A549 treated with GW870086 at 1 μM for 4 hours (cell line): Measurements from ENCODE around the gene NAMPT. TPM values are rescaled to one million over a fixed set of nuclear protein-coding genes. Genes with fewer than 3 reads are reported as not detected.

Experiments used
- total RNA-seq: library from RNA; stranded (reverse); fragments of 200-300 nt; extraction: Qiagen RNA extraction; gene quantifications from 5 replicates; pipeline ENCODE4 v1.2.3, GENCODE V29; 2022; ENCODE audit warnings: low read depth

NAMPT gene
- 106 to 155 TPM (median 125 TPM) in 5 replicates for total RNA-seq

DNA sequence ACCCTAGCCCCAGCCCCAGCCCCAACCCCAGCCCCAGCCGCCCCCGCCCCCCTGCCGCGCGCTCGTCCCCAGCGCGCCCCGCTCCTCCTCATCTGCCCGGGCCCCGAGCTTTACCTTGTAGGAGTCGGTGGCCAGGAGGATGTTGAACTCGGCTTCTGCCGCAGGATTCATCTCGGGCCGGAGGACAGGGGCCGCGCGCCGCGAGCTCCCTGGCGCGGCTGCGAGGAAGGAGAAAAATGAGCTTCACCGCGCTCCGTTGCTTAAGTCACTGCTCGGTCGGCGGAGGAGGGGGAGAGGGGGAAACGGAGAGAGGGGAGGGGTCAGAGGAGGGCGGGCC lies at the start of gene NAMPT:
Gene NAMPT (minus strand): TSS at position 270 of the 337 bp plus-strand sequence. CDS start 99 bp downstream, at position 171.

Other genes starting within 250 kb of the NAMPT start
- gene SYPL1, start 172.7 kb downstream of the NAMPT start, total RNA-seq = 77.4 to 97.3 TPM (median 90.3 TPM) in 5 replicates